GM10847 (cell line): Measurements from ENCODE around the gene XAGE5.
"Not testable (repeated sequence)": the region's sequence is repeated elsewhere in the genome, so short reads cannot be mapped to it uniquely, and the experiment has no call there.

ENCODE experiments used
- POLR2A ChIP-seq: IDR thresholded peaks from 2 replicates; pipeline ENCODE4 v1.6.1; 2011; ENCODE audit not compliant: insufficient read length; ENCODE audit errors: extremely low read depth

XAGE5 gene

GRCh38 chrX:52811065-52811625, at the start of gene XAGE5:
XAGE5 (plus strand) TSS chrX:52811287; CDS start chrX:52812567, 1,280 bp downstream.
- no peak for TF ChIP-seq POLR2A

- TF ChIP-seq POLR2A, result not testable (repeated sequence)
These were observed 13.8 kb upstream of the XAGE5 start, which contains the start of gene SPANXN5 for GRCh38 chrX:52797327-52797726. SPANXN5 (minus strand) TSS chrX:52797427; CDS start chrX:52797348, 79 bp downstream.

GRCh38 chrX:52819788-52820187, 8.7 kb downstream of the XAGE5 start:
- no peak for TF ChIP-seq POLR2A

GRCh38 chrX:52821079-52821760, 10.1 kb downstream of the XAGE5 start:
- TF ChIP-seq POLR2A, result no peak

- TF ChIP-seq POLR2A, result no peak
These were observed 13.5 kb downstream of the XAGE5 start for GRCh38 chrX:52824608-52825007.

- no peak for TF ChIP-seq POLR2A
These were observed 19.5 kb downstream of the XAGE5 start for GRCh38 chrX:52830551-52830950.

GRCh38 chrX:52839137-52839536, 28.1 kb downstream of the XAGE5 start:
- TF ChIP-seq POLR2A, result no peak

GRCh38 chrX:52852110-52852860, 41.2 kb downstream of the XAGE5 start:
- no peak for TF ChIP-seq POLR2A

- TF ChIP-seq POLR2A, result no peak
These were observed 54.4 kb downstream of the XAGE5 start for GRCh38 chrX:52865343-52865998.
